ENCODE data around the gene F10. TPM values are rescaled to one million over a fixed set of nuclear protein-coding genes. Genes with fewer than 3 reads are reported as not detected.

The F10 gene
- total and polyA plus RNA-seq, 2 donors (not counting 1 experiment from before 2014, with no cell fraction given): not detected

- intact Hi-C loops (cut with micrococcal nuclease): no loop called here
- no peaks in the 10 kb centered on the region for H4K20me1 ChIP-seq (ENCODE audit: control insufficient read depth, insufficient read depth, low read length, poor library complexity, severe bottlenecking)
- peaks cover 0 to 2% (median 0%) of the 10 kb centered on the region in 4 experiments for H3K27me3 ChIP-seq (replicated peaks in 1 of 4; ENCODE audit: control extremely low read depth in 1 of 4, control insufficient read depth in 3 of 4, insufficient read depth in 4 of 4, low read length in 3 of 4)
- H3K9me3 Mint-ChIP-seq (ENCODE audit: insufficient read depth): no peaks in the 10 kb centered on the region
- CTCF ChIA-PET: no interaction called here
- H3K4me1 ChIP-seq (ENCODE audit: control insufficient read depth in 2 of 2, insufficient read depth in 2 of 2, low read length in 2 of 2): no peaks in the 10 kb centered on the region
- no peaks in the 10 kb centered on the region for H3K4me1 Mint-ChIP-seq
- no peak overlapping the region for H2AFZ ChIP-seq (ENCODE audit: insufficient read depth, low read depth, low read length, poor library complexity, severe bottlenecking)
- no peak overlapping the region for H3K9ac ChIP-seq (ENCODE audit: low read length)
- WGBS (ENCODE audit: insufficient coverage): 90% methylated on average over 6 of the region's 9 CpGs
- no peak overlapping the region for H3K27ac Mint-ChIP-seq
- H3K4me3 ChIP-seq (ENCODE audit: control extremely low read depth in 1 of 5, extremely low read depth in 1 of 5, insufficient read depth in 1 of 5, low read depth in 2 of 5, low read length in 4 of 5): no peak overlapping the region
- H3K9me3 ChIP-seq (ENCODE audit: control extremely low read depth in 1 of 3, control insufficient read depth in 2 of 3, insufficient read depth in 1 of 3, low read length in 2 of 3): peaks cover 0 to 5% (median 0%) of the 10 kb centered on the region in 3 donors
- TF ChIP-seq, protein P1, sequence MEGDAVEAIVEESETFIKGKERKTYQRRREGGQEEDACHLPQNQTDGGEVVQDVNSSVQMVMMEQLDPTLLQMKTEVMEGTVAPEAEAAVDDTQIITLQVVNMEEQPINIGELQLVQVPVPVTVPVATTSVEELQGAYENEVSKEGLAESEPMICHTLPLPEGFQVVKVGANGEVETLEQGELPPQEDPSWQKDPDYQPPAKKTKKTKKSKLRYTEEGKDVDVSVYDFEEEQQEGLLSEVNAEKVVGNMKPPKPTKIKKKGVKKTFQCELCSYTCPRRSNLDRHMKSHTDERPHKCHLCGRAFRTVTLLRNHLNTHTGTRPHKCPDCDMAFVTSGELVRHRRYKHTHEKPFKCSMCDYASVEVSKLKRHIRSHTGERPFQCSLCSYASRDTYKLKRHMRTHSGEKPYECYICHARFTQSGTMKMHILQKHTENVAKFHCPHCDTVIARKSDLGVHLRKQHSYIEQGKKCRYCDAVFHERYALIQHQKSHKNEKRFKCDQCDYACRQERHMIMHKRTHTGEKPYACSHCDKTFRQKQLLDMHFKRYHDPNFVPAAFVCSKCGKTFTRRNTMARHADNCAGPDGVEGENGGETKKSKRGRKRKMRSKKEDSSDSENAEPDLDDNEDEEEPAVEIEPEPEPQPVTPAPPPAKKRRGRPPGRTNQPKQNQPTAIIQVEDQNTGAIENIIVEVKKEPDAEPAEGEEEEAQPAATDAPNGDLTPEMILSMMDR (IDR thresholded peaks at IDR 0.05): no peak
- no peak for TF ChIP-seq EZH2 (IDR thresholded peaks at IDR 0.05; ENCODE audit: borderline replicate concordance, insufficient read depth, low read depth, low read length, poor library complexity, severe bottlenecking)
- POLR2A ChIA-PET: no interaction called here
- peaks cover 4% of the 10 kb centered on the region for H3K27me3 Mint-ChIP-seq
- no peak overlapping the region for H3K4me3 Mint-ChIP-seq
- DNase-seq: no peak
- H3K79me2 ChIP-seq (ENCODE audit: control insufficient read depth, insufficient read depth, low read length): no peaks in the 10 kb centered on the region
- H3K36me3 ChIP-seq (replicated peaks in 1 of 2; ENCODE audit: control extremely low read depth in 1 of 2, control insufficient read depth in 1 of 2, extremely low read depth in 1 of 2, insufficient read depth in 2 of 2, low read length in 1 of 2): no peaks in the 10 kb centered on the region
- no peak for ATAC-seq (ENCODE audit: low read depth)
- H3K27ac ChIP-seq (ENCODE audit: low read length in 2 of 2): no peak overlapping the region
- no peak overlapping the region for H3K4me2 ChIP-seq (replicated peaks; ENCODE audit: low read depth, low read length, poor library complexity, severe bottlenecking)
These were observed 4.7 kb upstream of the F10 start for GRCh38 chr13:113117911-113118260.

- no peaks in the 10 kb centered on the region for H3K79me2 ChIP-seq (ENCODE audit: control insufficient read depth, insufficient read depth, low read length)
- CTCF ChIA-PET: no interaction called here
- no peak for ATAC-seq (ENCODE audit: low read depth)
These were observed 4.2 kb upstream of the F10 start for GRCh38 chr13:113118261-113119021.

More at GRCh38 chr13:113118261-113119021, 4.2 kb upstream of the F10 start:
- H3K4me3 Mint-ChIP-seq: no peak overlapping the region
- Histone ChIP-seq H2AFZ (ENCODE audit: insufficient read depth, low read depth, low read length, poor library complexity, severe bottlenecking) (no peak overlapping the region), H3K4me3 (ENCODE audit: control extremely low read depth in 1 of 5, extremely low read depth in 1 of 5, insufficient read depth in 1 of 5, low read depth in 2 of 5, low read length in 4 of 5) (no peak overlapping the region), H3K4me2 (replicated peaks; ENCODE audit: low read depth, low read length, poor library complexity, severe bottlenecking) (no peak overlapping the region), H3K4me1 (ENCODE audit: control insufficient read depth in 2 of 2, insufficient read depth in 2 of 2, low read length in 2 of 2) (no peaks in the 10 kb centered on the region), H3K27me3 (replicated peaks in 1 of 4; ENCODE audit: control extremely low read depth in 1 of 4, control insufficient read depth in 3 of 4, insufficient read depth in 4 of 4, low read length in 3 of 4) (no peaks in the 10 kb centered on the region), H3K9ac (ENCODE audit: low read length) (no peak overlapping the region), H4K20me1 (ENCODE audit: control insufficient read depth, insufficient read depth, low read length, poor library complexity, severe bottlenecking) (no peaks in the 10 kb centered on the region), H3K27ac (ENCODE audit: low read length in 2 of 2) (no peak overlapping the region), H3K36me3 (replicated peaks in 1 of 2; ENCODE audit: control extremely low read depth in 1 of 2, control insufficient read depth in 1 of 2, extremely low read depth in 1 of 2, insufficient read depth in 2 of 2, low read length in 1 of 2) (no peaks in the 10 kb centered on the region), H3K9me3 (ENCODE audit: control extremely low read depth in 1 of 3, control insufficient read depth in 2 of 3, insufficient read depth in 1 of 3, low read length in 2 of 3) (peaks cover 0 to 5% (median 0%) of the 10 kb centered on the region in 3 donors)
- POLR2A ChIA-PET: no interaction called here
- WGBS (ENCODE audit: insufficient coverage): 95% methylated on average over 40 of the region's 42 CpGs
- H3K4me1 Mint-ChIP-seq: no peaks in the 10 kb centered on the region
- TF ChIP-seq, protein P1 (IDR thresholded peaks at IDR 0.05): no peak
- TF ChIP-seq EZH2 (IDR thresholded peaks at IDR 0.05; ENCODE audit: borderline replicate concordance, insufficient read depth, low read depth, low read length, poor library complexity, severe bottlenecking): no peak
- DNase-seq: no peak
- peaks cover 4% of the 10 kb centered on the region for H3K27me3 Mint-ChIP-seq
- H3K9me3 Mint-ChIP-seq (ENCODE audit: insufficient read depth): no peaks in the 10 kb centered on the region
- intact Hi-C loops (cut with micrococcal nuclease): no loop called here
- no peak overlapping the region for H3K27ac Mint-ChIP-seq
